Mesendoderm (in vitro differentiated cells): ENCODE results near the gene PSTPIP2.

Experiments used
- DNase-seq: peaks from one replicate; pipeline ENCODE4 v3.0.0; 2013
- H2AK5ac ChIP-seq: 2 replicates; pipeline ENCODE4 v1.6.1; 2013; ENCODE audit warnings: low read length, inconsistent platforms
- H2BK120ac ChIP-seq: 2 replicates; pipeline ENCODE4 v1.6.1; 2013; ENCODE audit warnings: low read depth, mild to moderate bottlenecking, low read length, moderate library complexity, mixed read lengths
- H2BK15ac ChIP-seq: replicated peaks from 2 replicates; pipeline ENCODE4 v1.6.1; 2013; ENCODE audit warnings: low read depth, mild to moderate bottlenecking, moderate library complexity
- H2BK5ac ChIP-seq: 2 replicates; pipeline ENCODE4 v1.6.1; 2013; ENCODE audit warnings: low read length, inconsistent platforms
- H3K18ac ChIP-seq: 2 replicates; pipeline ENCODE4 v1.6.1; 2013; ENCODE audit warnings: mild to moderate bottlenecking, low read length, mixed read lengths
- H3K23ac ChIP-seq: one replicate; pipeline ENCODE4 v1.6.1; 2013; ENCODE audit warnings: low read length
- H3K27ac ChIP-seq: 2 replicates; pipeline ENCODE4 v1.5.1; 2013; ENCODE audit warnings: low read depth, mild to moderate bottlenecking, inconsistent platforms, low read length, moderate library complexity
- H3K27me3 ChIP-seq: 2 replicates; pipeline ENCODE4 v1.6.1; 2013; ENCODE audit warnings: low read length, control low read depth, mild to moderate bottlenecking, inconsistent platforms; ENCODE audit not compliant: insufficient read depth, poor library complexity
- H3K36me3 ChIP-seq: 2 replicates; pipeline ENCODE4 v1.6.1; 2013; ENCODE audit warnings: low read length, inconsistent platforms; ENCODE audit not compliant: control insufficient read depth, insufficient read depth
- H3K4ac ChIP-seq: one replicate; pipeline ENCODE4 v1.6.1; 2013; ENCODE audit warnings: low read depth, mild to moderate bottlenecking, low read length, moderate library complexity
- H3K4me1 ChIP-seq: 2 replicates; pipeline ENCODE4 v1.6.1; 2013; ENCODE audit warnings: low read depth, low read length, inconsistent platforms; ENCODE audit not compliant: control insufficient read depth
- H3K4me2 ChIP-seq: 2 replicates; pipeline ENCODE4 v1.6.1; 2013; ENCODE audit warnings: low read length
- H3K4me3 ChIP-seq: 2 replicates; pipeline ENCODE4 v1.5.1; 2013; ENCODE audit warnings: mild to moderate bottlenecking, low read length
- H3K56ac ChIP-seq: one replicate; pipeline ENCODE4 v1.6.1; 2013; ENCODE audit warnings: low read length
- H3K79me1 ChIP-seq: 2 replicates; pipeline ENCODE4 v1.6.1; 2013; ENCODE audit warnings: low read length, inconsistent platforms
- H3K79me2 ChIP-seq: 2 replicates; pipeline ENCODE4 v1.6.1; 2013; ENCODE audit warnings: mild to moderate bottlenecking, low read length; ENCODE audit not compliant: control insufficient read depth, insufficient read depth
- H3K9ac ChIP-seq: 2 replicates; pipeline ENCODE4 v1.6.1; 2013; ENCODE audit warnings: low read length, inconsistent platforms
- H4K5ac ChIP-seq: one replicate; pipeline ENCODE4 v1.6.1; 2013; ENCODE audit warnings: low read length
- H4K8ac ChIP-seq: one replicate; pipeline ENCODE4 v1.6.1; 2013; ENCODE audit warnings: low read depth, mild to moderate bottlenecking, control low read depth, low read length, moderate library complexity
- WGBS: extraction: QIAGEN DNeasy Blood & Tissue Kit; methylation state at CpG from one replicate; pipeline ENCODE4 v1.1.7; 2013; ENCODE audit warnings: low lambda C conversion rate, missing lambda C conversion rate; ENCODE audit not compliant: insufficient coverage; ENCODE audit errors: extremely low coverage; 5-methylcytosine and 5-hydroxymethylcytosine counted together

Gene PSTPIP2

DNA sequence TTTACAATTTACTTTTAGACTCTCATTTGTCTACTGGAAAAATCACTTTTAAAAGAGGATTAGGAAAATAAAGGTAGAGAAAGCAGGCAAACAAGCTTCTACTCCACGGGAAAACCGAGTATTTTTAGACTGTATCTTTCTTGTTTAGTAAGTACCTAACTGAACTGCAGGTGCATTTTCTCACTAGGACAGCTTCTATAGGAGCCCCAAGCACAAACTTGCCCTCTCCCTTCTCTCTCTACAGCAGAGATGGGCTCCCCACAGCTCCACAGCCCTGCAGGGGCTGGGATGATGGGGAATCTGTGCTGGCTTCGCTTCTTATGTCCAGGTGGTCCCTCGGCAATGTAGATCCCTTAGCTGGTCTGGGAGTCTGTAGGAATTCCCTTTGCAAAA, 16.2 kb downstream of the PSTPIP2 start:
- no peak overlapping the region for H2AK5ac ChIP-seq
- H3K9ac ChIP-seq: no peak overlapping the region
- H3K4ac ChIP-seq: no peak overlapping the region
- no peaks in the 10 kb centered on the region for H3K79me1 ChIP-seq
- no peak overlapping the region for H3K4me2 ChIP-seq
- H3K4me3 ChIP-seq: no peak overlapping the region
- WGBS: no CpG with 5 or more reads among the region's 4 CpGs
- H2BK5ac ChIP-seq: no peak overlapping the region
- H2BK15ac ChIP-seq: no peak overlapping the region
- H3K27me3 ChIP-seq: no peaks in the 10 kb centered on the region
- no peak for DNase-seq
- H3K4me1 ChIP-seq: no peaks in the 10 kb centered on the region
- H4K5ac ChIP-seq: no peak overlapping the region
- H3K36me3 ChIP-seq: no peaks in the 10 kb centered on the region
- H3K27ac ChIP-seq: no peak overlapping the region
- H3K79me2 ChIP-seq: no peaks in the 10 kb centered on the region
- H4K8ac ChIP-seq: no peak overlapping the region
- H2BK120ac ChIP-seq: no peak overlapping the region
- no peak overlapping the region for H3K23ac ChIP-seq
- H3K18ac ChIP-seq: no peak overlapping the region
- H3K56ac ChIP-seq: no peak overlapping the region

DNA sequence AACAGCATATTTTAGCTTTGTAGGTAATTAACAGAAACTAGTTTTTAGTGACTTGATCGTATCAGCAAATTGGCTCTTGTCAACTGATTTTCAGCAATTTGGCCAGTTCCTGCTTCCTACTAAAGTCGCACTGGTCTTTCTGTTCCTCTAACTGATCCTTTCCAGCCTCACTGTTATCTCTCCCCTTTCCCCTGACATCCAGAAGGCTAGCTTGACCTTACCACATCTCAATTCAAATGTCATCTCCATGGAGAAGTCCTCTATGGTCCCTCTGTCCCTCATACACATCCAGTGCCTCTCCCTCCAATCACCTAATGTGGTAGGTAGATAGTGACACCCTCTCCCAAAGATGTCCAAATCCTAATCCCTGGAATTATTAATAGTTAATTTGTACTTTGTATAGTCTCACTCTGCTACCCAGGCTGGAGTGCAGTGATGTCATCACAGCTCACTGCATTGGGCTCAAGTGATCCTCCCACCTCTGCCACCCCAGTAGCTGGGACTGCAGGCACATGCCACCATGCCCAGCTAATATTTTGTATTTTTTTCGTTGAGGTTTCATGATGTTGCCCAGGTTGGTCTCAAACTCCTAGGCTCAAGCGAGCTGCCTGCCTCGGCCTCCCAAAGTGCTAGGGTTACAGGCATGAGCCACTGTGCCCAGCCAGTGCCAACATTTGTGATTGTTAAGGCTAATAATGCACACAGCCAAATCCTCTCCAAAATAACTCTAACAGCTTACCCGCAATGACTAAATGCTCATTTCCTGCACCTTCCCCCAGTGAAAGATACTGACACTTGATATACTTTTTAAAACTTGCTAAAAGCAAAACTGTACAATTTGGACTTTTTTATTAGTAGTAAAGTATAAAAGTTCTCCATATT, 16.9 kb downstream of the PSTPIP2 start:
- DNase-seq: no peak
- no peak overlapping the region for H2BK5ac ChIP-seq
- H3K4me1 ChIP-seq: no peaks in the 10 kb centered on the region
- H3K4ac ChIP-seq: no peak overlapping the region
- H2BK15ac ChIP-seq: no peak overlapping the region
- no peak overlapping the region for H4K5ac ChIP-seq
- no peak overlapping the region for H2BK120ac ChIP-seq
- H3K4me2 ChIP-seq: no peak overlapping the region
- H2AK5ac ChIP-seq: no peak overlapping the region
- no peak overlapping the region for H3K18ac ChIP-seq
- H3K27me3 ChIP-seq: no peaks in the 10 kb centered on the region
- H3K27ac ChIP-seq: no peak overlapping the region
- no peaks in the 10 kb centered on the region for H3K36me3 ChIP-seq
- no peak overlapping the region for H3K56ac ChIP-seq
- H3K23ac ChIP-seq: no peak overlapping the region
- no CpG with 5 or more reads among the region's 6 CpGs for WGBS
- no peak overlapping the region for H3K4me3 ChIP-seq
- no peak overlapping the region for H4K8ac ChIP-seq
- no peak overlapping the region for H3K9ac ChIP-seq
- no peaks in the 10 kb centered on the region for H3K79me2 ChIP-seq
- no peaks in the 10 kb centered on the region for H3K79me1 ChIP-seq

DNA sequence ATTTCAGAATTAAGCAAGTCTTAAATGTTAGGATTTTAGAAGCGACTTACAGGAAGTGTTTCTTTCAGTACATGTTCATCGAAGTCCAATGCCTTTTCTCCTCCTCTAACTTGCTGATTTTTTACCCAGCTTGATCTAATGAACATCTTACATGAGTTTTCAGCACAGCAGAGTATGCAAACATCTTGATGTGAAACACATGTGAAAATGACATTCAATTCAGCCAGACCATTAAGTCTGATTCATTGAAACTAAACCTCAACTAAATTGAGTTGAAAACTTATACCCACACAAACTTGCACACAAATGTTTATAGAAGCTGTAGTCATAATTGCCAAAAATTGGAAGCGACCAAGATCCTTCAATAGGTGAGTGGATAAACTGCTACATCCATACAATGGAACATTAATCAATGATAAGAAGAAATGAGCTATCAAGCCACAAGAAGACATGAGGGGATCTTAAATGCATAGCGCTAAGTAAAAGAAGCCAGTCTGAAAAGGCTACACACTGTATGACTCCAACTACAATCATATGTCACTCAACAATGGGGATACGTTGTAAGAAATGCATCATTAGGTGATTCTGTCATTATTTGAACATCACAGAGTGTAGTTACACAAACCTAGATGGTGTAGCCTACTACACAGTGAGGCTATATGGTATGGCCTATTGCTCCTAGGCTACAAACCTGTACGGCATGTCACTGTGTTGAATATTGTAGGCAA, 18.5 kb downstream of the PSTPIP2 start:
- Histone ChIP-seq H2BK5ac (no peak overlapping the region), H3K36me3 (no peaks in the 10 kb centered on the region), H4K8ac (no peak overlapping the region), H3K27me3 (no peaks in the 10 kb centered on the region), H3K4ac (no peak overlapping the region), H3K4me2 (no peak overlapping the region), H2BK15ac (no peak overlapping the region), H3K27ac (no peak overlapping the region), H3K23ac (no peak overlapping the region), H3K4me1 (no peaks in the 10 kb centered on the region), H2BK120ac (no peak overlapping the region), H3K79me1 (no peaks in the 10 kb centered on the region), H3K79me2 (no peaks in the 10 kb centered on the region), H3K56ac (no peak overlapping the region), H4K5ac (no peak overlapping the region), H3K9ac (no peak overlapping the region), H2AK5ac (no peak overlapping the region), H3K18ac (no peak overlapping the region), H3K4me3 (no peak overlapping the region)
- no peak for DNase-seq
- WGBS: no CpG with 5 or more reads among the region's 6 CpGs

DNA sequence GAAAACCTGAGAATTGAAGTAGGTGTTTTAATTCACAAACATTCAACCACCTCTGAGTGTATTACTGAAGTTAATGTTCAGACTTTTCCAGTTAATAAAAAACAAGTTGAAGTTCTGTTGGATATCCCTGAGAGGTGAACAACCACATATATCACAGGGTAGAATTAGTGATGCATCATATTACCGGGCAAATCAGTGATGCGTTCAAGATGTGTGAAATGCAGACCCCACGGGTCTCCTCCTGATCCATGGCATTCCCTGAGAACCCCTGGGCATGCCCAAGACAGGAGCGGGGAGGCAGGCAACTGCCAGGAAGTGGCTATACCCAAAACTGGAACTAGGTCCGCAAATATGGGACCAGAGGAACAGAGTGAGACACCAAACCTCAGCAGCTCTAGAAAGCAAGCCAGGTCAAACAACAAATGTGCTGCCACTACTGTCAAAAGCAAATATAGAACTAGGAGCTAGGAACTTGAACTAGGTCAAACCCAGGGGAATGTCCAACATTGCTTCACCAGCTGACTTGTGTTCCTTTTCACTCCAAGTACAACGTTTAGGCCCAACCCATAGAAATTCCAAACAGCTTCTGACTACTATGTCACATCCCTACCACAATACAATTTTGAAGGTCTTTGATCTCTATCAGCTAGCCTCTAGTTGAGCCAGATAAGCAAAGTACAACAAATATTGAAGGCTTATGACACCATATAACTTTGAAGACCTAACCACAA, 20.2 kb downstream of the PSTPIP2 start:
- Histone ChIP-seq H3K4me3 (no peak overlapping the region), H3K23ac (no peak overlapping the region), H3K4me1 (no peaks in the 10 kb centered on the region), H2AK5ac (no peak overlapping the region), H3K4ac (no peak overlapping the region), H4K8ac (no peak overlapping the region), H3K27me3 (no peaks in the 10 kb centered on the region), H3K79me1 (no peaks in the 10 kb centered on the region), H3K56ac (no peak overlapping the region), H3K9ac (no peak overlapping the region), H3K27ac (no peak overlapping the region), H3K36me3 (no peaks in the 10 kb centered on the region), H2BK15ac (no peak overlapping the region), H3K4me2 (no peak overlapping the region), H3K79me2 (no peaks in the 10 kb centered on the region), H2BK120ac (no peak overlapping the region), H3K18ac (no peak overlapping the region), H4K5ac (no peak overlapping the region), H2BK5ac (no peak overlapping the region)
- no CpG with 5 or more reads among the region's 6 CpGs for WGBS
- no peak for DNase-seq

DNA sequence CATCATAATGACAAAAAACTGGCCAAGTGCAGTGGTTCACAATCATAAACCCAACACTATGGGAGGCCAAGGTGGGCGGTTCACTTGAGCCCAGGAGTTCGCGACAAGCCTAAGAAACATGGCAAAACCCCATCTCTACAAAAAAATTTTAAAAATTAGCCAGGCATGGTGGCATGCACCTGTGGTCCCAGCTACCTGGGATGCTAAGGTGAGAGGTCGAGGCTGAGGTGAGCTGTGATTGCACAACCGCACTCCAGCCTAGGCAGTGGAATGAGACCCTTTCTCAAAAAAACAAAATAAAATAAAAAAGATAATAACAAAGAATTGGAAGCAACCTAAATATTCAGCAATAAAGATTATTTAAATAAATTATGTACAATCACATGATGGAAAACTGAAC, 21.8 kb downstream of the PSTPIP2 start:
- H3K27me3 ChIP-seq: no peaks in the 10 kb centered on the region
- H3K23ac ChIP-seq: no peak overlapping the region
- no peak overlapping the region for H2BK120ac ChIP-seq
- no peak overlapping the region for H2BK15ac ChIP-seq
- no peak overlapping the region for H4K5ac ChIP-seq
- no peak overlapping the region for H4K8ac ChIP-seq
- no peak overlapping the region for H3K27ac ChIP-seq
- no peak overlapping the region for H3K4me3 ChIP-seq
- H3K18ac ChIP-seq: no peak overlapping the region
- DNase-seq: no peak
- H3K79me1 ChIP-seq: no peaks in the 10 kb centered on the region
- H3K4me1 ChIP-seq: no peaks in the 10 kb centered on the region
- no peak overlapping the region for H3K4ac ChIP-seq
- no peak overlapping the region for H3K56ac ChIP-seq
- no peak overlapping the region for H2BK5ac ChIP-seq
- no peak overlapping the region for H3K4me2 ChIP-seq
- no peaks in the 10 kb centered on the region for H3K79me2 ChIP-seq
- H3K36me3 ChIP-seq: no peaks in the 10 kb centered on the region
- WGBS: no CpG with 5 or more reads among the region's 5 CpGs
- no peak overlapping the region for H2AK5ac ChIP-seq
- no peak overlapping the region for H3K9ac ChIP-seq
